Pulmonary artery endothelial cell (primary cell): ENCODE data around the gene EXOC1. TPM values are rescaled to one million over a fixed set of nuclear protein-coding genes. Genes with fewer than 3 reads are reported as not detected.
"Not testable (repeated sequence)": the region's sequence is repeated elsewhere in the genome, so short reads cannot be mapped to it uniquely, and the experiment has no call there.

Experiments
- DNase-seq: peaks from one replicate; pipeline ENCODE4 v3.0.0-alpha.2; 2011; ENCODE audit warnings: low read depth, low spot score
- total RNA-seq: library from RNA; depleted of rRNA; stranded (reverse); fragments of >200 nt; gene quantifications from 2 replicates; pipeline ENCODE4 v1.2.3, GENCODE V29; 2014

Gene EXOC1, protein sequence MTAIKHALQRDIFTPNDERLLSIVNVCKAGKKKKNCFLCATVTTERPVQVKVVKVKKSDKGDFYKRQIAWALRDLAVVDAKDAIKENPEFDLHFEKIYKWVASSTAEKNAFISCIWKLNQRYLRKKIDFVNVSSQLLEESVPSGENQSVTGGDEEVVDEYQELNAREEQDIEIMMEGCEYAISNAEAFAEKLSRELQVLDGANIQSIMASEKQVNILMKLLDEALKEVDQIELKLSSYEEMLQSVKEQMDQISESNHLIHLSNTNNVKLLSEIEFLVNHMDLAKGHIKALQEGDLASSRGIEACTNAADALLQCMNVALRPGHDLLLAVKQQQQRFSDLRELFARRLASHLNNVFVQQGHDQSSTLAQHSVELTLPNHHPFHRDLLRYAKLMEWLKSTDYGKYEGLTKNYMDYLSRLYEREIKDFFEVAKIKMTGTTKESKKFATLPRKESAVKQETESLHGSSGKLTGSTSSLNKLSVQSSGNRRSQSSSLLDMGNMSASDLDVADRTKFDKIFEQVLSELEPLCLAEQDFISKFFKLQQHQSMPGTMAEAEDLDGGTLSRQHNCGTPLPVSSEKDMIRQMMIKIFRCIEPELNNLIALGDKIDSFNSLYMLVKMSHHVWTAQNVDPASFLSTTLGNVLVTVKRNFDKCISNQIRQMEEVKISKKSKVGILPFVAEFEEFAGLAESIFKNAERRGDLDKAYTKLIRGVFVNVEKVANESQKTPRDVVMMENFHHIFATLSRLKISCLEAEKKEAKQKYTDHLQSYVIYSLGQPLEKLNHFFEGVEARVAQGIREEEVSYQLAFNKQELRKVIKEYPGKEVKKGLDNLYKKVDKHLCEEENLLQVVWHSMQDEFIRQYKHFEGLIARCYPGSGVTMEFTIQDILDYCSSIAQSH
- total RNA-seq, result 50.2 and 55.4 TPM in 2 replicates

DNA sequence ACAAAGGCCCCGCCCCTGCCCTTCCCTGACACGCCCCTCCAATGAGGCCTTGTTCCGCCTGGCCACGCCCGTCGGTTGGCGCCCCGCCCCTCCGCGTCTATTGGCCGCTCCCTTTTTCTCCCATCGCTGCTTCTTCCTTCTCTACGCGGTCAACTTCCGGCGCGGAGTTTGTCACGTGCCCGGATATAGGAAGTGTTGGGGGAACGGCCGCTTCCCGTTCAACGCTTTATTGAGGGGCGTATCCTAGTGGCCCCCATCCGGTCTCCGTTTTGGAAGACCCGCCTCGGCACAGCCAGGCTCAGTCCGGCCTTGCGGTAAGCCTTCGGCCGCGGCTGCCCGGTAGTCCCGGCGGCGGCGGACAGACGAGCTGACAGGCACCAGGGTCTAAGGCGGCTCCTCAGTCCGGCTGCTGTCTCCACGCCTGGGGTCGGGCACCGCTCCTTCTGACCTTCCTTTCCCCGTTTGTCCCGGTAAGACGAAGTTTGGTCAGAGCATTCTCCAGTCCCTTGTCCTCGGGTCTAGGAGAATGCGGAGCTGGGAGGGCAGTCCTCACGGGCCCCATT lies at the start of gene EXOC1:
Gene EXOC1, plus strand, starts transcription at position 165 of the 563 bp plus-strand sequence. CDS start 4,676 bp downstream, outside the sequence.
- peak; percentile 83 for DNase-seq

DNA sequence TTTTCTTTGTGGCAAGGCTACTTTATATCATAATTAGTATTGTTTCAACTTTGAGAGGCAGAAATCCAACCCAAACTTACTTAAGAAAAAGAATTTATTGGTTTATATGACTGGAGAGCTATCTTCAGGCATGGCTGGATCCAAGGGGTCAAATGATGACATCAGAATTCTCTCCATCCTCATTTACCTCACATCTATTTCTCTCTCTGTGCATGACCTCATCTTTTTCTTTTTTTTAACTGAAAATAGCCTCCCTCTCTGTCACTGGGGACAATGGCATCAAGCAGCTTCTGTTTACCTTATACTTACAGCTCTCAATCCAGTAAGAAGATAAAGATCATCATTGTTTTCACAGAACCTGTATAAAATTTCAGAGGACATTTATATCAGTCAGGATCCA lies 45.9 kb upstream of the EXOC1 start:
- DNase-seq, result no peak

DNA sequence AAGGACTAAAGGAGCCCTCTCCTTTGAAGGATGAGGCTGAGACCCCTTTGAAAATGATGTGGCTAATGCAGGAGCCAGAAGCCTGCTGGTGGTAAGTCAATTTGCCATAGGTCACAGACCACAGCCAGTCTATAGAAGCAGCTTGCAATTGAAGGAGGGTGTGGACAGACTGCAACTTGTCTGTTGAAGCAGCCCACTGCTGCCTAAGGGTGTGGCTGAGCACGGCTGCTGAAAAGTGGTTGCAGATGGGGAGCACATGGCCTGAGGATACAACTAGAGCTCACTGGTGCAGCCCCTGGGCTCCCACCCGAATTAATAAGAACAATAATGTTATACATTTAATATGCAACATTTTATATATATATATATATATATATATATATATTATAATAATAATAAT lies 45.3 kb upstream of the EXOC1 start:
- no peak for DNase-seq

DNA sequence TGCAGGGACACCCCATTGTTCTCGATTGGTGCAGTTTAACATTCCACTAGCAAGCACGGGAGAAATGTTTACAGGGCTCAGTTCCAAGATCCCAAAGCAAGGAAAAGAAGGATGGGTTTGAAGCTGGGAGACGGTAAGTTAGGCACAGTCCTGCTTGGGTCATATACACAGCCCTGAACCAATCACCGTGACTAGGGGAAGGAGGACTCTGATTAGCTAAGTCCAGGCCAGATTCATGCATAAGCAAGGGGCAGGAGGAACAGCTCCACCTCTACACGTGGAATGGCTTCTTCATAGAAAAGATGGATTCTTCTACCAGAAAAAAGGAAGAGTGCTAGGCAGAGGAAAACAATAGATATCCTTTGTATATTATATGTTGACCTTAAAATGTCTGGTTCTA lies 44.8 kb upstream of the EXOC1 start:
- DNase-seq, result no peak

DNA sequence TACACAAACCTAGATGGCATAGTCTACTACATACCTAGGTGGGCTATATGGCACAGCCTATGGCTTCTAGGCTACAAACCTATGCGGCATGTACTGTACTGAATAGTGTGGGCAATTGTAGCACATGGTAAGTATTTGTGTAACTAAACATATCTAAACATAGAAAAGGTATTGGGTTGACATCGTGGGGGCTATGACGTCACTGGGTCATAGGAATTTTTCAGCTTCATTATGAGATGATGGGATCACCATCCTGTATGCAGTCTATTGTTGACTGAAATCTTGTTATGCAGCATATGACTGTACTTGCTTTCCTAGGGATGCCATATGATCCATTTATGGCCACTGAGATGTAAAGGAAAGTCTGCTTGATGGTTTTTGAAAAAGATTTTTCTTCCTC lies 35.8 kb upstream of the EXOC1 start:
- DNase-seq, result no peak

DNA sequence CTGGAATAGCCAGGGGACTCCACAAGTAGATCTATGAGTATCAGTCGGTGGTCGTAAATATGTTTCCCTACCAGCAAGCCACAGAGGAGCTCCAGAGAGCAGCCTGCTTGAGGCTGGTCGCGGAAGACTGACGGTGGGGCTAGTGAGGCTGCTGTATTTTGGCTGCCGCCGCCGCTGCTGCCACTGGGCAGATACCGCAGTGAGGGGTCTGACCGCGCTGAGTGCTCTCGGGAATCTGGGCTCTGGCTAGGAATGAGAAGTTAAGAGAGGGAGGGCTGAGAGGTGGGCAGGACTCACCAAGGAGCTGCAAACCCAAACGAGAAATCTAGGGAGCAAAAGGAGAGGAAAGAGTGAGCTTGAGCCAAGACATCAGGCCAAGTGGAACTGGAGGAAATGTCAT lies 33.8 kb upstream of the EXOC1 start, which contains the start of gene EXOC1L:
Gene EXOC1L, plus strand, starts transcription at position 157 of the 400 bp plus-strand sequence. Its CDS starts 237 bp downstream, at position 394.
- no peak for DNase-seq

DNA sequence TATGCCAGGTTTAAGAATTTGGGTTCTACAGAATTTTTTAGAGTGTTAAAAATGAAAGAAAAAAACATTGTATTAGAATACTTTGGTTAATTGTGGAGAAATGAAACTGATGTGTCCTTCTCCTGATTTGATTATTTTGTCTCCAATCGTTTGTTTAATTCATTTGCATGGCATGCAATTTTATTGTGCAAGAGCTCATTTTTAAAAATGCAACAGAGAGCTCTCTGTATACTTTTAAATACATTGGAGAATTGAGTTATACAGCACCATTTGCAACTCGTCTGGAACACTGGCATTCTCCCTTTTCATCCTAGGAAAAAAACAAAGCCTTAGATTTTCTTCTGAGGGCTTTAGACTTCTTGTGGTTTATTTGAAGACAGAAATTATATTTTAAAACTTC lies 33.2 kb upstream of the EXOC1 start:
- no peak for DNase-seq

DNA sequence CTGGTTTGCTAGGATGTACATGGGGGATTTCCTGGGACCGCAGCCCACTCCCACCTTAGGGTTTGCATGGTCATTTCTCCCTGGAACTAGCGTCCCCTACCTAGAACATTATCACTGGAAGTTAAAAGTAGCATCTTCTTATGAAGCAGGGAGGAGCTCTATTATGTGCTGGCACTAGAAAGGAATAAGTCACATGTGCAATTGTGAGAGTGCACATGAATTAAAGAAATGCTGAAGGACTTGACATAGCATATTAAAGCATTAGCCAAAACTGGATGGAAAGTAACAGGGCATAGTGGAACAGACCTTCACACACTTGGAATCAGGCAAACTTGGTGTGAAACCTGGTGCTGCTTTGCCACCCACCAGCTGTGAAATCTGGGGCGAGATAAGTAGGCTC lies 31.1 kb upstream of the EXOC1 start:
- DNase-seq, result no peak

DNA sequence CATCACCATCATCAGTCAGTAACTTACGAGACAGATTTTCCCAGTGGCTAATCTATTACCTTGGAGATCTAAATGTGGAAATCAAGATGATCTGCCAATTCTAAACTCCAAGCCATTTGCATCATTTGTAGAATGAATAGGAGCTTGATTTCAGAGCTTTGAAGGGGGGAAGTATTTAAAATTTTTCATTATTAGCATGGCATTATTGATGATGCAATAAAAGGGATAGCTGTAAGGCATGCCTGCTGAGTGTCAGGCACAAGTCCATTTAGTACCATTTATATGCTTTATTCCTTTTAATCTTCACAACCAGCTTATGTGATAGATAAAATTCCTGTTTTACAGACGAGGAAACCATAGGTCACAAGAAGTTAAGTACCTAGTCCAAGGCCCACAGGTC lies 28.6 kb upstream of the EXOC1 start:
- no peak for DNase-seq

DNA sequence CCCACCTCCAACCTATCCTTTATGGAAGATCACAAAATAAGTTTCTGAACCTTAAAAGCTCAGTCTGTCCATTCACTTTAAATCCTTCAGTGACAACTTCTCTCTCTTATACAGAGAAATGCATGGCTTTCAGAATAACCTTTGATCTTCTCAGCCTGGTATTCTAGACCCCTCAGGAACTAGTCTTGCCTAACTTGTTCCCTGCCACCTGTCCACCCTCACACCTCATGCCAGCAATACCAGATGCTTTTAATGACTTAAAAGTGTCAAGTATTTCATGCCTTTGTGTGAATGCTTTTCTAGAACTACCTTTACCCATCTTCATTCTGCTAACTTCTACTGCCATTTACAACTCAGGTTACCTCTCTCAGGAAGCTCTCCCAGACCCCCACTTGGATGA lies 26.5 kb upstream of the EXOC1 start:
- DNase-seq, result no peak

DNA sequence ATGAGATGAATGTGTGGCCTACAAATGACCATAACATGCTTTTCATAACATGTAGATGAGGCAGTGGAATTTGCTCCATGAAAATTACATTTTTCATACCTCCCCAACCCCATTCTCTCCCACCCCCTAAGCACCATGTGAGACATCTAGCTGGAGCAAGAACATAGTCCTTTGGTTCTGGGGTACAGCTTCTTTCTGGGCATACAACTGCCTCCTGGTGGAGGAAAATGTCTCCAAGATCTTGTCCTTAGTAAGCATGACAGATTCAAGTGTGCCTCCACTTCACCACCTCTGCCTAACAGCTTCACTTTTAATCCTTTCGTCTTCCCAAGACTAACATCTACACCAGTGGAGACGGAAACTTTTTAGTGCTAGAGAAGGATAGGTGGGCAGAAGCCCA lies 25.9 kb upstream of the EXOC1 start:
- DNase-seq, result no peak

DNA sequence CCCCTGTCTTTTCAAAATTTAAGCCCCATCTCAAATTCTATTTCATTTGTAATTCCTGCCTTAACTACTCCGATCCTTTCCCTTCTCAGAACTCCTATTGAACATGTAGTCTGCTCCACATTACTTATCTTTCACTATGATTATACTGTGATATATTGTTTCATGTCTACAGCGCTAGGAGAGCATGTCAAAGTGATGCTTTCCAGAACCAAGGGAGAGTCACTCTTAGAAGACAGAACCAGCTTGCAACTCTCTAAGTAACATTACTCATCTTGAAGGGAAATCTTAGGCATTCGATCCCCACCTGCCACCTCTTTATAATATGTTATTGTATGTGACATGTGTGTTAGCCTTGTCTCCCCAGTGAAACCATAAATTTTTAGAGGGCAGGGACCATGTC lies 23.4 kb upstream of the EXOC1 start:
- DNase-seq, result no peak

DNA sequence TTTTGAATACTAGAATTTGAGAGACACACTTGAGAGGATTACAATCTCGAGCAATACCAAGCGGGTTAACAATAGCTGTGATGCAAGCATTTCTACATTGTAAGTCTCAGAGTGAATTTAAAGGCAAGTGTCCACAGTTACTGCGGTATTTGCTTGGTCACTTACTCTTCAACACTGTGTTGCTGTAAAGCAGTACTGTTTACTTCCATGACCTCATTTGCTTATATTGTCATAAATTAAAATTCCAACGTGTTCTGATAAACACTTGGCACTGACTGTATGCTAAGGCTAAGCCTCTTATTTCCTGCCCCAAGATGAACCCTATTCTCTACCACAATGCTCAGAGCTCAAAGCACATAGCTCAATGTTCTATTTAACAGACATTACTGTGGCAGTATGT lies 22.7 kb upstream of the EXOC1 start:
- DNase-seq, result no peak

DNA sequence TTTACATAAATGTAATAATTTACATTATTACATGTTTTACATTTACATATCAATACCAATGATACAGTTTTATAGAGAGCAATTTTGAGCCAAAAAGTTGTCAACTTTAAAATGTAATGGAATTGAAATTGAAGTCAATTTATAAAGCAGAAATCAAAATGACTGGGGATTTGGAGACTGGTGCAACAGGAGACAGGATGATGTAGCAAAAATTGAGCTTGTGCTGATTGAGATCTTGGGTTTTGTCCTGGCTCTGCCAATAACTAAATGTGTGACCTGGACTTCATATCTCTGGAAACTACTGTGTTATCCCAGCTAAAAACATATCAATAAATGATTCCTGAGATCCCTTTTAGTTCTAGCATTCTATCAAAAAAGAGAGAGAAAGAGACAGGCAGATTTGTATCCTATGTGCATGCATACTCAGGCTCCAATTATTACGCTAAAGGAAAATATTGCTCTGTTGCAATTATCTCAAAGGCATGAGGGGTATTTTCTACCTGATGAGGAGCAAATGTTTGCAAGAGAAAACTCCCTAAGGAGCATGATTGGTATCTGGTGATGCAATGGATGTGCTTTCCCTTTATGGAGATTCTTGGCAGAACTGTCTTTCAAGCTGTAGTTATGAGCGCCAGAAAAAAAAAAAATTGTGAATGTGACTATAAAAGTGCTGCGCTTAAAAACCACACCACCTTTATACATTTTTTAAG lies 19.2 kb upstream of the EXOC1 start:
- DNase-seq, result no peak

DNA sequence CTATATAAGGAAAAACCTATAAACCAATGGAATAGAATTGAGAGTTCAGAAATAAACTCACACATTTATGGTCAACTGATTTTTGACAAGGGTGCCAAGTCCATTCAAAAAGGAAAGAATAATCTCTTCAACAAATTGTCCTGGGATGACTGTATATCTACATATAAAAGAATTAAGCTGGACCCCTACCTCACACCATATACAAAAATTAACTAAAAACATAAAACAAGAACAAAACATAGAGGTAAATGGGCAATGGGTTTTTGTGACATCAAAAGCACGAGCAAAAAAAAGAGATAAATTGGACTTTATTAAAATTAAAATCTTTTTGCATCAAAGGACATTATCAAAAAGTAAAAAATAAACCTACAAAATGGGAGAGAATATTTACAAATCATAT lies 15.5 kb upstream of the EXOC1 start:
- DNase-seq, result no peak

DNA sequence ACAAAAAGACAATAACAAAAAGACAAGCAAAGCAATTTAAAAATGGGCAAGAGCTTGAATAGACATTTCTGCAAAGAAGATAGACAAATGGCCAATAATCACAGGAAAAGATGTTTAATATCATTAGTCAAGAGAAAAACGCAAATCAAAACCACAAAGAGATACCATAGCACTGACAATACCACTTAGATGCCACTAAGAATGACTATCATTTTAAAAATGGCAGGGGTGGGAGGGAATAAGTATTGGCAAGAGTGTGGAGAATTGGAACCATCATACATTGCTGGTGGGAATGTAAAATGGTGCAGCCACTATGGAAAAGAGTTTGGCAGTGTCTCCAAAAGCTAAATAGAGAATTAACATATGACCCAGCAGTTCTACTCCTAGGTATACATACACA lies 15.1 kb upstream of the EXOC1 start:
- no peak for DNase-seq

DNA sequence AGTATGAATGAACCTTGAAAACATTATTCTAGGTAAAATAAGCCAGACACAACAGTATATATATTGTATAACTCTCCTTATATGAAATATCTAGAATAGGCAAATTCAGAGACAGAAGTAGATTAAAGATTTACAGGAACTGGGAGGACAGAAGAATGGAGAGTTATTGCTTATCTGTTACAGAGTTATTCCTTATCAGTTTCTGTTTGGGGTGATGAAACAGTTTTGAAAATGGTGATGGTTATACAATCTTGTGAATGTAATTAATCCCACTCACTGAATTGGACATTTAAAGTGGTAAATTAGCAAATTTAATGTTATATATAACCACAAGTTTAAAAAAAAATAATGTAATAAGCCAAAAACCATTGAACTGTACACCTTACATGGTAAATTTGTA lies 14.5 kb upstream of the EXOC1 start:
- DNase-seq, result no peak

DNA sequence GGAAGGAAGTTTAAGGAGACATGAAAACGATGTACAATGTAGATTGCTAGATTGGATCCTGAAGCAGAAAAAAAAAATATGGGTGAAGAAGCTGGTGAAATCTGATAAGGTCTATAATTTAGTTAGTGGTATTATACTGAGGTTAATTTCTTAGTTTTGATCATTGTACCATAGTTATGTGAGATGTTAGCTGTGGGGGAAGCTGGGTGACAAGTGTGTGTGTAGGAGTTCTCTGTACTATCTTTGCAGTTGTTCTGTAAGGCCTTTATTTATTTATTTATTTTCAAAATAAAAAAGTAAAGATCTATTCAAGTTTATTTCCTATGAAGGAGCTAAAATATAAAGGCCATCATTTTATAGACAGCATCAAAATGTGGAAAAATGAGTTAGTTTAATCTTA lies 12.5 kb upstream of the EXOC1 start:
- no peak for DNase-seq

DNA sequence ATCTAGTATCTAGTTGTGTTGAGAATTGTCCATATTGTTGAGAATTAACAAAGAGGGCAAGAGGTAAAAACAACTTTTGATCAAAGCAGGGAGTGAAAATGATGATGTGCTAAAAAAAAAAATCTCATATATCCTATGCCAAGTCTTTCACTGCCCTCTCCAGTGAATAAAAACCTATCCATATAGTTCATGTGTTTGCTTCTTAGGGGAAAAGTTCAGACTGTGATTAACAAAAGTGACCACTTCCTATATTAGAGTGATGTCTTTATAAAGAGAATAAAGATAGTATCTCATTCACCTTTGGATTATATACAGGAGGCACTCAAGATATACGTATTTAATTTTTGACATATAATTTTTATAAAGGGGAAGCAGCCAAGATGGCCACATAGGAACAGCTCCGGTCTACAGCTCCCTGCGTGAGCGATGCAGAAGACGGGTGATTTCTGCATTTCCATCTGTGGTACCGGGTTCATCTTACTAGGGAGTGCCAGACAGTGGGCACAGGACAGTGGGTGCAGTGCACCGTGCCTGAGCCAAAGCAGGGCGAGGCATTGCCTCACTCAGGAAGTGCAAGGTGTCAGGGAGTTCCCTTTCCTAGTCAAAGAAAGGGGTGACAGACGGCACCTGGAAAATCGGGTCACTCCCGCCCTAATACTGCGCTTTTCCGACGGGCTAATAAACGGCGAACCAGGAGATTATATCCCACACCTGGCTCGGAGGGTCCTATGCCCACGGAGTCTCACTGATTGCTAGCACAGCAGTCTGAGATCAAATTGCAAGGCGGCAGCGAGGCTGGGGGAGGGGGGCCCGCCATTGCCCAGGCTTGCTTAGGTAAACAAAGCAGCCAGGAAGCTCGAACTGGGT lies 11.8 kb upstream of the EXOC1 start:
- DNase-seq, result not testable (repeated sequence)

DNA sequence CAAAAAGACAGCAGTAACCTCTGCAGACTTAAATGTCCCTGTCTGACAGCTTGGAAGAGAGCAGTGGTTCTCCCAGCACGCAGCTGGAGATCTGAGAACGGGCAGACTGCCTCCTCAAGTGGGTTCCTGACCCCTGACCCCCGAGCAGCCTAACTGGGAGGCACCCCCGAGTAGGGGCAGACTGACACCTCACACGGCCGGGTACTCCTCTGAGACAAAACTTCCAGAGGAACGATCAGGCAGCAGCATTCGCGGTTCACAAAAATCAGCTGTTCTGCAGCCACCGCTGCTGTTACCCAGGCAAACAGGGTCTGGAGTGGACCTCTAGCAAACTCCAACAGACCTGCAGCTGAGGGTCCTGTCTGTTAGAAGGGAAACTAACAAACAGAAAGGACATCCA lies 11.1 kb upstream of the EXOC1 start:
- DNase-seq, result not testable (repeated sequence)

DNA sequence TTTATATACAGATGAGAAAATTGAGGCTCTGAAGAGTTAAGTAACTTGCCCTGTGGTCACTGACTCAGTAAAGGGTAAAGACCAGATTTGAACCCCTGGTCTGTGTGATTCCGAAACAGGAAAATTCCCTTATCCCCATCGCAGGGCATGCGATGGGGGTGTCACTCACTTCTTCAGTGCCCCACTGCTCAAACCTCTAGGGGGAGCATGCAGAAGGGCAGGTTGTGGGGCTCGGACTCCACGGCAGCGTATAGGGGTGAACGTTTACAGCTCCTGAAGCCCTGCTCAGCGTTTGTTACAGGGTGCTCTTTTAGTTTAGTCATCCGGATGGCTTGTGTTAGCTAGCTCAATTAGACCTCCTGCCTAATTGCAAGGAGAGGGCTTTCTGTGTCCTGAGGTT lies 3.7 kb upstream of the EXOC1 start:
- no peak for DNase-seq
